Islet precursor cell (in vitro differentiated cells): ENCODE measurements around the gene MYO18A.
"Not testable (repeated sequence)": the region's sequence is repeated elsewhere in the genome, so short reads cannot be mapped to it uniquely, and the experiment has no call there.

Source experiments
- DNase-seq: peaks from one replicate; pipeline ENCODE4 v3.0.0-alpha.2; 2018

The MYO18A gene

GRCh38 chr17:29095439-29095838 lies 84.8 kb downstream of the MYO18A start:
- DNase-seq = no peak

DNA sequence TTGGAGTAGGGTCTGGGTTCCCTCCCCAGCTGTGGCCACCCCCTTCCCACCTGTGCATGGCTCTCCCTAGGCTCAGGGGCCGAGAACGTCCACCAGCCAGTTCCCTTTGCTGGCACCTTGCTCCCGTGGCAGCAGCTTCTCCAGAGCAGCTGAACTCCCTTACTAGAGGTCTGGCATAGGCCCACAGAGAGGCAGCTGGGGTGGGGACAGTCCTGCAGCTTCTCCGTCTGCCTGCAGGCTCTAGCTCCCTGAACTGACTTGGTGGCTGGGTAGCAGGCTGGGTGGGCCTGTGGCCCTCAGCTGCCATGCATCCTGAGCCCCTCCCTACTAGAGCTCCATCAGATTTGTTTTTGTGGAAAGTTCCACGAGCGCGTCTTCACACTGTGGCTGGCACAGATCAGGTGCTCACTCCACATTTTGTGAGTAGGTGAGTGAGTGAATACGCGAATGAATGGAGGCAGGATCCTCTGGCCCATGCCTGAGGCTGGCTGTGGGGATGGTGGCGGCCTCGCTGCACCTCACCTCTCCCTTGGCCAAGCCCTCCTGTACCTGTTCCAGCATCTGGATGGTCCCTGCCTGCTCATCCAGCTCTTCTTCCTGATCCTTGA lies 86.0 kb downstream of the MYO18A start:
- DNase-seq = no peak

DNA sequence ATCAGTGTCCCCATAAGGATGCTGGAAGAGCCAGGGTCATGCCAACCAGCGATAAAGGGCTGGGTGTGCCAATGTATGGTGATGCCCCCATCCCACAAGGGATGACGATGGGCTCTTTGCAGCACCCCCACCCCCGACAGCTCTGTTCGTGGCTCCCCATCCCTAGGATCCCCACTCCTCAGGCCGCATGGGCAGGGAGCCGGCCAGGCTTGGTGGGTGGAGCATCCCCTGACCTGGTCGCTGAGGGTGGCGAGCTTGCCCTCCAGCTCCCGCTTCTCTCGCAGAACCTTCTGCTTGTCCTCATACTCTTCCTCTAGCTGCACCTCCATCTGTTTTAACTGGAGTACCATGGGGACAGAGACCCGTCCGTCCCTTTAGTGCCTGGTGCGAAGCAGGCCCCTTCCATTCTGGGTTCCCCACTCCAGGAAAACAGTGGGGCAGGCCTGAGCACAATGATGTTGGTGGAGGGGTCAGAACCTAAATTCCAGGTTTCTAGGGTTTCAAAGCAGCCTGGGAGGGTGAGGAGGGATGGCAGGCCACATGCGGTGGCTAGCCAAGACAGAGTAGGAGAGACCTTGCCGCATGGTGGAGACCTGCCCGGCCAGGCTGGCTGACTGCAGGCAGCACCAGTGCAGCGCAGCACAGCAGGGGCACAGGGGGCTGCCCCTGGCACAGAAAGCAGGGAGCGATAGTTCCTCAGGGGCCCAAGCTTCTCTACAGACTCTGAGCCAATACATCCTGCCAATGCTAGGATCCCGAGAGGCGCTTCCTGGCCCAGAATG lies 86.9 kb downstream of the MYO18A start:
- DNase-seq = no peak

GRCh38 chr17:29091606-29092289 lies 88.5 kb downstream of the MYO18A start:
- DNase-seq = no peak

DNA sequence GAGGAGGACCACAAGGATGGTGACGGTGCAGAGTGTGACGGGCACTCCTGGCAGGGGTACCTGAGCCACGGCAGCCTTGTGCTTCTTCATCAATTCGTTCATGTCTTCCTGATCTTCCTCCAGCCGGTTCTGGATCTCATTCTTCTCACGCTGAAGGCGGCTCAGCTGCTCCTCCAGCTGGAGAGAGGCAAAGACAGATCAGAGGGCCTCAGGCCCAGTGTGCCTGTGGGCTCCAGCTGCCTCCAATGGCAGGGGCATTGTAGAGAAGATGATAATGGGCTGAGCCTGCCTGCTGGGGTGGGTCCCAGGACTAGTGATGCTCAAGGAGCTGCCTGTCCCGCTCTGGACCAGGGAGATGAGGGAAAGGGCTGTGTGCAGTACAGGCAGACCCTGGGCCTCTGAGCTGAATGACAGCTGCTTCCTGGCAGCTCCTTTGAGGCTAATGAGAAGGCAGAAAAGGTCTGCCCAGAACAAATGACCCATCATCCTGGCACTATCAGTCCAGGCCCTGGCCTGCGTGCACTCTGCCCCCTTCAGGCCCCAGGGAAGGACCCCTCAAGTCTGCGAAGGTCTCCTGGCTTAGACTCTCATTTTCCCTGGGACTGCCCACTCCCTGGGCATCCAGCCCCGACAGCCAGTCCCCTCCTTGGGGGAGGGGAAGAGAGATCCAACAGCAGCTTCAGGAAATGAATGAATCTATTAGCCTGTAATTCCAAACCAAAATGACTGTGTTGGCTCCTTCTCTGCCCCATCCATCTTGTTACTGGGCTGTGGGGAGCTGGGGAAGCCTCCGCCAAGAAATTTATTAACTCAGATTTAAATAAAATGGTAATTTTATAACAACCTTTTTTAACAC lies 89.2 kb downstream of the MYO18A start:
- DNase-seq = no peak

DNA sequence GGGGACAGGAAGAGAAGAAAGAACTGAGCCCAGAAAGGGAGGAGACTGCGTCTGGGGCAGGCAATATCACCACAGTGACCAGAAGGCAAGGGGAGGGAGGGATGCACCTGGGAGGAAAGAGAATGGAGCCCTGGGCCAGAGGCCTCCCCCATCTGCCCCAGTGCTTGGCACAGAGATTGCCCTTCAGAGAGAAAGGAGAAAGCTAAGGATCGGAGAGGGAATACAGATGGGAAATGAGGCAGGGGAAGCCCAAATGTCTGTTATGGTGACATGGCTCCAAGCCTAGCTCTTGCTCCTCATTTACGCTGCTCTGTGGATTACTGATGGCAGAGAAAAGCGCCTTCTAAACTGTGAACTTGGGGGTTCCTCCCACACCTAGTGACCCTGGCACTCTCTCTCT lies 90.1 kb downstream of the MYO18A start:
- DNase-seq = no peak

DNA sequence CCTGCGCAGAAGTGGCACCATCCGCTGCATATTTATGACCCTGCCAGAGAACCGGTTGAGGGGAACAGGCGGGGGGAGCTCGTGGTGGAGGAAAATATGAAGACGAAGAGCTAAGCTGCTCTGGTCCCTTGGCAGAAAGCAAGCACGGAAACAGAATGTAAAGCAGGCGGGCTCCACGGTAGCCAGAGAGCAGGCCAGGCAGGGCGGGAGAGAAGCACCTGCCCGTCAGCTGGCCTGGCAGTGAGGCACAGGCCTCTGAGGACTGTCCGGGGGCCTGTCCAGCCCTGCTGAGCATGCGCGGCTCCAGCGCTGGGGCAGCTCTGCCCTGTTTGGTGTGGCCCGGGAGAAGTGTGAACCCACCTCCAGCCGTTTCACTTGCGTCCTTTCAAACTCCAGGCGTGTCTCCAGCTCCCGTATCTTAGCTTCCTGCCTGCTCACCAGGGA lies 90.6 kb downstream of the MYO18A start:
- DNase-seq = no peak

DNA sequence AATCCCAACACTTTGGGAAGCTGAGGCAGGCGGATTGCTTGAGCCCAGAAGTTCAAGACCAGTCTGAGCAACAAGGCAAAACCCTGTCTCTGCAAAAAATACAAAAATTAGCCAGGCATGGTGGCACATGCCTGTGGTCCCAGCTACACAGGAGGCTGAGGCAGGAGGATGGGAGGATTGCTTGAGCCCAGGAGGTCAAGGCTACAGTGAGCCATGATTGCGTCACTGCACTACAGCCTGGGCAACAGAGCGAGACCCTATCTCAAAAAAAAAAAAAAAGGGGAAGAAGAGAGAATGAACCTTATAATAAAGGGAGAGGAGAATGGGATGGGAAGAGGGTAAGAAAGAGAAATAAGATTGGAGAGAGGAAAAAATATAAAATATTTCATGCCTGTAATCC lies 91.4 kb downstream of the MYO18A start:
- not testable (repeated sequence) for DNase-seq

DNA sequence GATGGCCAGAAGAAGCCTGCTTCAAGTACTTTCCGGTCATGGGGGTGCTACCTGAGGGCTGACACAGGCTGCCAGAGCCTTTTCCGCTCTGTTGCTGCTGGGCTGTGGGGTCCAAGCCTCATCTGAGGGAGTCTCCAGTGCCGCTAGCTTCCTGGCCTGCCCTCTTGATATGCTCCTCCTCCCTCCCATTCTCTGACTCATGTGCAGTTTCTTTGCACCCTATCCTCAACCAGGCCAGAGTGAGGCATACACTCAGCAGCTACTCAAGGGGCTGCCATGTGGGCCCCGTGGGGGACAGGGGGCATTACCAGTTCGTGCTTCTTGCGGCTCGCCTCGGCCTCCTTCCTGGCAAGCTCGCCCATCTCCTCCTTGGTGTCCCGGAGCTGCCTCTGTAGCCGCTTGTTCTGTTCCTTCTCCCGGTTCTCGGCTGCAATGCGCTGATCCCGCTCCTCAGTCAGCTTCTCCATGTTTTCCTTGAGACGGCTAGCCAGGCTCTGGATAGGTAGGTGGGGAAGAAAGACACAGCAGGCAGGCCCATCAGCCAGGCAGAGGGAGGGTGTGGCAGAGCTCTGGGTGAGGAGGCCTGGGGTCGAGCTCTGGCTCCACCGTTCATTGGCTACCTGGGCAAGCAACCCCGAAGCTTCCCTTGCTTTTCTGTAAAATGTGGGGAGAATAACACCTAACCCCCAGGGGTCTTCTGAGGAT lies 93.4 kb downstream of the MYO18A start:
- DNase-seq = no peak

- DNase-seq = no peak
Measured at GRCh38 chr17:29085223-29085622, 95.0 kb downstream of the MYO18A start.

DNA sequence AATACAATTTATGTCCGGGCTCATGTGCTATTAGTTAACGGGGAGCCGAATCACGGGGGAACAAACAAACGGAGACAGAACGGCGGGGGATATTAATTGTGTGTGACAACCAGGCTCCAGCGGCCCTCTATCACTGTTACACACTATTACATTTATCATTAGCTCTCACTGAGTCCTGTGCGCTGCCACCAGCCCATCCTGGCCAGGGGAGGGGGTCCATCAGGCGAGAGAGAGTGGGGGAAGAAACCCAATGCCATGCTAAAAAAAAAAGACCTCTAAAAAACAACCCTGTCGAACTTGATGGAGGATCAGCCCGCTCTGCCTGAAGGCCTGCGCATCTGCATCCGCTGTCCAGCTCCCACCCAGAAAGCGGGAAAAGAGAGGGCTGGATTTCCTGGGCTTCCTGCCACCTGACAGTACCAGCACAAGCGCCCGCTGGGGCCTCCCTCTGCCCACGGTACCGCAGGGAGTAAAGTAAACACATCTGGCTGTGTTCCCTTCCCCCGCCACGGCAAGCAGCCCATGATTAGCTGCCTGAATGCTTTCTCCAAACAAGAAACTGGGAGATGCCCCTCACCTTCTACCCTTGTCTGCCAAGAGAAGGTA lies 95.6 kb downstream of the MYO18A start:
- no peak for DNase-seq

- DNase-seq = no peak
Measured at GRCh38 chr17:29080965-29081364, 99.2 kb downstream of the MYO18A start.

DNA sequence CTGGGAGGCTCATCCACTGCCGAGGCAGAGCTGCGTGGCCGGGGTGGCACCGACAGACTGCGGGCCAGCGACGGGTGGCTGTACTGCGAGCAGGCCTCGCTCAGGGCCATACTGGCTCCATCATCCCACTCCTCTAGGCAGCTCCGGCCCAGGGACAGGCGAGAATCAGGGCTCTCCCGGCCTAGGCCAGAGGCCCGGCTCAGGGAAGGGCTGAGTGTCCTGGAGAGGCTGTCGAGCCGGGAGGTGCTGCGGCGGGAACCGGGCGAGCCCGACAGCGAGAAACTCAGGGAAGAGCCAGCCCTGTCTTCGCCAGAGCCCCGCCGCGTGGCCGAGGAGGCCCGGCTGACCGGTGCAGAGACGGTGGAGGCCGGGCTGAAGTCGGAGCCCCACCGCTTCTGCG lies 99.9 kb downstream of the MYO18A start:
- DNase-seq = no peak

DNA sequence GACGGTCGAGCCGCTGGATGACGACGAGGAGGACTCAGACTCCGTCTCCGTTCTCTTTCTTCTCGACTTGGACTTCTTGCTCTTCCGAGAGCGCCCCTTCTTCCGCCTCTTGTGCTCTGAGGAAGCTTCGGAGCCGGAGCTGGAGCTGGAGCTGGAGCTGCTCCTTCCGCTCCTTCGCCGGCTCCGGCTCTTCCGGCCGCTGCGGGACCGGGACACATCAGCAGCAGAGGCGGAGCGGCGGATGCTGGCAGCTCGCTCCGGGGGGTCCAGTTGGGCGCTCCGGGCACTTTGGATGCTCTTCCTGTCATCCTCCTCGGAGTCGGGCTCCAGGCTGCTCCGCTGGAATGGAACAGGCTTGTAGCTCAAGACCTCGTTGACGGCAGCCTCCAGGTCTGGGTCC lies 100.3 kb downstream of the MYO18A start:
- no peak for DNase-seq

GRCh38 chr17:29079433-29079832 lies 100.8 kb downstream of the MYO18A start:
- no peak for DNase-seq

DNA sequence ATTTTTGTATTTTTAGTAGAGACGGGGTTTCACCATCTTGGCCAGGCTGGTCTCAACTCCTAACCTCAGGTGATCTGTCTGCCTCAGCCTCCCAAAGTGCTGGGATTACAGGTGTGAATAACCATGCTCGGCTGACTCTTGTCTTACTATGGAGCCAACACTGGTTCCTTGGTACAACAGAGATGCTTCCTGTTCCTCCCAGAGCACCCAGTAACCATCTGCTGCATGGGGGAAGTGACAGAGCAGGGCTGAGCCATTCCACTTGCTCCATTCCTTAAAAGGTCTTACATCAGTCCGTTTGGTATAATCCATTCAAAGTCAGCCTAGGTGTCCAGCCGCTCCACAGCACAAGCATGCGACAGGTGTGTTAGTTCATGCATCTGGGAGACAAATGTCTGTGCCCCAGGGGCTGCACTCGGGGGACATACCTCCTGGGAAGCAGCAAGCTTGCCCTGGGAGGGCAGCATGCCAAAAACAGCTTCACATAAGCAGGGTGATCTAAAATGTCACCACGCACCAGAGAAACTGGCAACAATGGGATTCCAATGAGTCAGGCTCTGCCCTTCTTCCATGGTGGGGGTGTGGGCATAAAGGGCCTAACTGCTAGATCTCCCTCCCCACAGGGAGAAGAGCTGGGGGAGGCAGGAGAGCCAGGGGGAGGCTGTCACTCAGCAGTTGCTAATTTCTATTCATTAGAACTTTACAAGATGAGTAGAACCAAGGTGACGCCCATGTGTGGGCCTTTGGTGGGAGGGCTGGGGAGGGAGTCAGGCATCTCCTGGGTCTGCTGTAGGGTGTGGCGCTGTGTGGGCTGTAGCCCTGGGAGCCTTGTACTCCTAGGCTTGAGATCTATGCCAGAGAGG lies 101.8 kb downstream of the MYO18A start:
- DNase-seq = no peak

GRCh38 chr17:29077320-29077719 lies 102.9 kb downstream of the MYO18A start:
- no peak for DNase-seq

GRCh38 chr17:29076722-29077121 lies 103.5 kb downstream of the MYO18A start:
- no peak for DNase-seq

DNA sequence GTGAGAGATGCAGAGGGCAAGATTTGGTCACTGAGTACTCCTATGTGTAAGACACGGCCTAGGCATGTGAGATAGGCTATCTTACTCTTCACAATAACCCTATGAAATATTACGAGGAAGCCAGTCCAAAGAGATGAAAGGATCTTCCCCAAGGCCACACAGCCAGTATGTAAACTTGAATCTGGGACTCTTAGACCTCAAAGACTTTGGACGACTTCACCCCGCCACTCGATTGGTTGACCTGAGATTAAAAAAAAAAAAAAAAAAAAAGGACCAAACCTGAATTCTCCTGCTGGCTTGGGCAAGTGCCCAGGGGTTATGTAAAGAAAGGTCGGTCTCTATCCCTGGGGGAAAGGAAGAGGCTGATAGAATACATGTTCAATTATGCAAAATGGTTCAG lies 104.1 kb downstream of the MYO18A start:
- no peak for DNase-seq

DNA sequence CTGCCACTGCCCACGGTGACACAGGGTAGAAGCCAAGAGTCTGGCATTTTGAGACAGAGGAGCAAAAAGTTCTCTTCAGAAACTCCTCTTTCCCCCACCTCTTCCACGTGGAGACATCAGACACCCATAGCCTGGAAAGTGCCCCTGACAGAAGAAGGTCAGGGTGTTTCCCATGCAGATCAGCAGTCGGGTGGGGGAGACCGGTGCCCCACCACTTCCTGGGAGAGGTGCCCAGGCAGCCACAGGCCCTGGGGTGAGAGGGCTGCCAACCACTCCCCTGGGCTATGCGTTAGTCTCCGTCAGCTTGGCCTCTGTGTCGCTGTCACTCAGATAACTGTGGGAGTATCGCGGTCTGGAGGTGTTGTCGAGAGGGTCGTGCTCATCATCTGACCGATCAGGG lies 105.7 kb downstream of the MYO18A start:
- no peak for DNase-seq

DNA sequence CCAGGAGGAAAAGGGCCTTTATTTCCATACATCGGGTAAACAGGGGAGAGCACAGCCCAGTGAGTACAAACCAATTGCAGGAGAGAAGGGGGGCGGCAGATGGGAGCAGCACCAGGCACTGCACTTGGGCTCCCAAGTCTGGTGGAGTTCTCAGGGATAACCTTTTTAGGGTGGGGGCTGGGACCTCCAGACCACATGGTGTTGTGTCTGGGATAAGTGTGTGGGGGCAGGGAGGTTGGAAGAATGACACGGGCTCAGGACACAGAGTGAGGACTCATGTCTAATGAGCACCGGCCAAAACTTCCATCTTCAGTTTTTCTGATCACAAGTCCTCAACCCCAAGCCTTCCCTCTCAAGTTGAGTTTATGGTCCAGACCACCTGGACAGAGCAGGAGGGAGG lies 106.7 kb downstream of the MYO18A start:
- no peak for DNase-seq
